ENCODE data around the gene THAP7. TPM values are rescaled to one million over a fixed set of nuclear protein-coding genes. Genes with fewer than 3 reads are reported as not detected.

Gene THAP7
- total and polyA plus RNA-seq, 2 of the 4 experiments (the other 2 are of a cell fraction), result 14.2 to 19.8 TPM

GRCh38 chr22:20965888-20966855, 35.7 kb downstream of the THAP7 start:
- H4K91ac ChIP-seq (ENCODE audit: insufficient read depth, low read depth, low read length), result no peak overlapping the region
- H2AK5ac ChIP-seq (ENCODE audit: low read depth, low read length), result no peak overlapping the region
- no peak overlapping the region for H2BK5ac ChIP-seq (ENCODE audit: low read depth, low read length, poor library complexity, severe bottlenecking)
- peaks cover 41% of the 10 kb centered on the region for H3K27me3 ChIP-seq (ENCODE audit: control insufficient read depth, insufficient read depth, low read length)
- no peak for TF ChIP-seq NFE2L2 (IDR thresholded peaks at IDR 0.05; ENCODE audit: low read depth, low read length)
- TF ChIP-seq ELK1 (IDR thresholded peaks at IDR 0.05; ENCODE audit: borderline replicate concordance, low read depth, low read length), result no peak
- no peak overlapping the region for H4K5ac ChIP-seq (ENCODE audit: low read depth, low read length)
- H3K4ac ChIP-seq (ENCODE audit: low read depth, low read length), result no peak overlapping the region
- H2AFZ ChIP-seq (replicated peaks; ENCODE audit: low read length, poor library complexity), result no peak overlapping the region
- H3K18ac ChIP-seq (ENCODE audit: low read depth, low read length), result no peak overlapping the region
- intact Hi-C loops (cut with micrococcal nuclease), result no loop called here
- no peak overlapping the region for H4K8ac ChIP-seq (ENCODE audit: low read depth in 2 of 2, low read length in 2 of 2)
- no peak overlapping the region for H3K9ac ChIP-seq (ENCODE audit: low read depth, low read length)
- no peak overlapping the region for H3K4me3 ChIP-seq (ENCODE audit: insufficient read depth, low read depth, low read length)
- no peaks in the 10 kb centered on the region for H3K79me1 ChIP-seq (ENCODE audit: low read depth in 1 of 2, low read length in 2 of 2)
- H2BK20ac ChIP-seq (ENCODE audit: low read depth, low read length), result no peak overlapping the region
- dilution Hi-C loops (cut with HindIII; ENCODE audit: low sequenced_read_pairs, unreplicated experiment), result no loop called here
- no peaks in the 10 kb centered on the region for H3K9me3 ChIP-seq (ENCODE audit: control insufficient read depth, insufficient read depth, low read length)
- H3K9me1 ChIP-seq (ENCODE audit: insufficient read depth, low read length), result no peaks in the 10 kb centered on the region
- no peak overlapping the region for H3K4me2 ChIP-seq (ENCODE audit: low read depth, low read length)
- no peak overlapping the region for H2BK15ac ChIP-seq (ENCODE audit: low read depth, low read length)
- H3K27ac ChIP-seq (ENCODE audit: insufficient read depth, low read length), result no peak overlapping the region
- 67% methylated on average over 7 of the region's 13 CpGs; no CpG with 5 or more reads in 1 of the 2 experiments for WGBS, 2 experiments (ENCODE audit: extremely low coverage in 2 of 2, insufficient read length in 1 of 2)
- no peaks in the 10 kb centered on the region for H3K36me3 ChIP-seq (ENCODE audit: control insufficient read depth, insufficient read depth, low read length)
- H3K4me1 ChIP-seq (ENCODE audit: control insufficient read depth, insufficient read depth, low read length), result no peaks in the 10 kb centered on the region
- BruUV-seq (replicated peaks), result no TSS peak
- no peak overlapping the region for H2BK120ac ChIP-seq (ENCODE audit: low read depth, low read length)
- in situ Hi-C loops (cut with MboI; ENCODE audit: low sequenced_read_pairs), result no loop called here
- no peak overlapping the region for H3K14ac ChIP-seq (replicated peaks; ENCODE audit: low read depth, low read length)
- DNase-seq (no peak), ATAC-seq (ENCODE audit: low read depth) (no peak)
- no peak overlapping the region for H3K23ac ChIP-seq (ENCODE audit: low read depth, low read length)
- ChIA-PET CTCF (no interaction called here), POLR2A (ENCODE audit: unreplicated experiment) (no interaction called here)
- H4K20me1 ChIP-seq (ENCODE audit: insufficient read depth, low read length), result no peaks in the 10 kb centered on the region; the same call in 1 of the 2 replicates
- H2AK9ac ChIP-seq (replicated peaks; ENCODE audit: low read depth, low read length, poor library complexity), result peak overlapping the region; percentile 47
- H3K56ac ChIP-seq (ENCODE audit: extremely low read depth, insufficient read depth, low read length), result no peak overlapping the region
